Stimulated activated CD4-positive, alpha-beta T cell treated with anti-CD3 and anti-CD28 coated beads, Interleukin-15, amount 100 ng/mL, for 48 hours (primary cell): ENCODE measurements around the gene RELT.

Experiments
- DNase-seq, 2 donors: peaks; one replicate each; pipeline ENCODE4 v3.0.0-alpha.2; 2020; ENCODE audit warnings: low read depth in 2 of 2

The RELT gene

GRCh38 chr11:73402834-73403185 lies 26.6 kb downstream of the RELT start:
- DNase-seq = no peak

DNA sequence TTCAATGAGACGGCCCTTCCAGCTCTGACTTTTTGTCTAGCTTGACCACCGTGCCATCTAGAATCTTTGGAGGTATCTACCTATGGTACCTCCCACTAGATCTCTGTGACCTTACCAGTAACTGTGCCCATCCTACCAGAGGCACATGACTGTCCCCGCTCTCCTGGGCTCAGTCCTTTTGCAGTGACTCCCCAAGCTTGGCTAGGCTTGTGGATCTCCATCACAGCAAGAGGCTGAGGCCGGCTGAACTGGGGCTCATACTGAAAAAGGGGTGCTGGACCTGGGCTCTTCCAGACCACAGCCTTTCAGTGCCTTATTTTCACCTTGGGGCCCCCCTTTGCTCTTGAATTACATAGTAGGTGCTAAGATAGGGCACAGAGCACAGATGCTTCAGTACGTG lies 27.3 kb downstream of the RELT start:
- no peak for DNase-seq

DNA sequence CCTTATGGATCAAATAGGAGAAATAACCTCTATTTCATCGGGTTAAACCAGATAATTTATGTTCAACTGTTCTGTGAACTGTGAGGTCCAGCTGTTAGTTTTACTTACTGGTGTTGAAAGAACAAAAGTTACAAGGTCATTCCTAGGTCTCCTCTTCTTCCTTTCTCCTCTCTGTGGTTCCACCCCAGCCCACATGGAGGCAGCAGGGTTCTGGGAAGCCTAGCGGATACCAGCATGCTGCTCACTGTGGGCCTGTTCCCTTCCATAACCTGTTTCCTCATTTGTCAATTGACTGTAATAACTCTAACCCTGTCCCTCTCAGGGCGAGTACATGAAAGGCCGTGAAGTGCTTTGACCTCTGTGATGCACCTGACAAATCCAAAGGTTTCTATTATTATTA lies 27.8 kb downstream of the RELT start:
- DNase-seq = no peak

GRCh38 chr11:73404506-73405145 lies 28.4 kb downstream of the RELT start:
- no peak for DNase-seq

GRCh38 chr11:73405146-73405510 lies 28.9 kb downstream of the RELT start:
- DNase-seq = no peak

GRCh38 chr11:73406131-73406530 lies 29.9 kb downstream of the RELT start:
- no peak for DNase-seq

- no peak for DNase-seq
Measured at GRCh38 chr11:73406619-73407018, 30.4 kb downstream of the RELT start.

DNA sequence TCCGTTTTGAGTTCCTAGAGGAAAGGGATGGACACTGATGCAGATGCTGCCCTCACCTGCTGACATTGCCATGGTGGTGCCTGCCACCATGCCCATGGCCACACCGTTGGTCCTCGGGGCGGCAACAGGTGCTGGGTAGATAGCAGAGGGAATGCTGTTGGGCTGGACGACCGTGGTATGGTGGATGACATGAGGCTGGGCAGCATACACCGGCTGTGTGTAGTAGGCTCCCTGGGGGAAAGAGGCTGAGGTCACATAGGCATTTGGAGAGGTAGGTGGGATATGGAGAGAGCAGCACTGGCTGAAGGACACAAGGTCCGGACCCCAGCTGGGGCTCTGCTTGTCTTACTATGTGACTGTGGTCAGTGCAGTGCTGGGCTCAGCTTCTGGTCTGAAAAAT lies 33.2 kb downstream of the RELT start:
- no peak for DNase-seq

GRCh38 chr11:73410627-73411026 lies 34.4 kb downstream of the RELT start:
- DNase-seq = no peak

GRCh38 chr11:73411031-73411430 lies 34.8 kb downstream of the RELT start:
- no peak for DNase-seq

- no peak for DNase-seq
Measured at GRCh38 chr11:73412308-73412707, 36.1 kb downstream of the RELT start.

DNA sequence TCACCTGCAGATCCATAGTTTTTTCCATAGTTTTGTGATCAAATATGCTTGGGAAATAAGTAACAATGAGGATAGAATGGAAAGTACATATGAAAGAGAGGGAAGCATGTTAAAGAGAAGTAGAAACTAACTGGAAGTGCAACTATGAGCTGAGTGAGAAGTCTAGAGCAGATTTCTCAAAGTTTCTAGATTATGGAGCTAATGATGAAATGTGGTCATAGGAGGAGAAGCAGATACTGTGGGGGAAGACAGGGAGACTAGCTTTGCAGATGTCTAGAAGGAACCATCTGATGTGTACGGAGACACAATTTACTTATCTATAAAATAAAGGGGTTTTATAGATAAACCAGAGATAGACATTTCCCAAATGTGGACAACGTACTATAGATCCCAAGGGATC lies 37.1 kb downstream of the RELT start:
- no peak for DNase-seq

- no peak for DNase-seq
Measured at GRCh38 chr11:73414977-73415651, 38.9 kb downstream of the RELT start.

- DNase-seq = no peak
Measured at GRCh38 chr11:73415854-73416615, 39.8 kb downstream of the RELT start.

DNA sequence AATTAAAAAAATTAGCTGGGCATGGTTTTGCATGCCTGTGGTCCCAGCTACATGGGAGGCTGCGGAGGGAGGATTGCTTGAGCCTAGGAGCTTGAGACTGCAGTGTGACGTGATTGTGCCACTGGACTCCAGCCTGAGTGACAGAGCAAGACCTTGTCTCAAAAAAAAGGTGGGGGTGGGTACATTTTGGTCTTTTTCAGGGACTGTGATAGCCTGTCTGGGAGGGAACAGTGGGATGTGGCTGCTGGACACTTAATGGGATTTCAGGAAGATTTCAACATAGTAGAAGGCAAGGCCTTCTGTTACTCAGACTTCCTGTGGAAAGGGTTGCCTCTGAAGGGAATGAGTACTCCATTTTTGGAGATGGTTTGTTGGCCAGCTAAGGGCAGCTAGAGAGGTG lies 40.6 kb downstream of the RELT start:
- no peak for DNase-seq

DNA sequence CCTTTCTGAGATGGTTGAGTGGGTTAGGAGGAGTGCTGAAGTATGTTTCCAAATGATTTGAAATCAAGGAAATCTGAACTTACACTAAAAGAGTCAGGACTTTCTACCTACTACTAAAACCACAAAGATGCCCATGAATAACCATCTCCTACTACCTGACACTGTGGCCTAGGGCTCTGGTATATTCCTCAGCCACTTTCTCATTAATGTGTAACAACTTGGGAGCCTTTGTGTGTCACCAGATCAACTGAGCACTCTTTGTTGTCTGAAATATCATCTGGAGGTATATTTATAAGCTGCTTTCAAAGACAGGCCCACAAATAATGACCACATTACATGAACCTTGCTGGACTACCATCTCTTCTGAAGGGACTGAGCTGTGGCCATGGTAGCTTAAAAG lies 43.9 kb downstream of the RELT start:
- no peak for DNase-seq

DNA sequence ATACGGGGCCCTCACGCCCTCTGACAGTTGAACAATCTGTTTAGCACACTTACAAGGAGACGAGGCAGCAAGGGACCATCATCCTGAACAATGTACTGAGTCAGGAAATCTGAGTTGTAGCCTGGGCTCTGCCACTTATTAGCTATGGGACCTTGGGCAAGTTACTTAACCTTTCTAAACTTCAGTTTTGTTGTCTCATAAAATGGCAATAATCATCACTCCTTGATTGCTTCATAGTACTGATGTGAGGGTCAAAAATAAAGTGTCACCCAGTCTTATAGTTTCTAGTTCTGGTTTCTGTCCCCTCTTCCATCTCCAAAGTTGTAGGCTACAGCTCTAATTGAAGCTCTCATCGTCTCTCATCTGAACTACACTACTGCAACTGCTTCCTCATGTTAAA lies 46.7 kb downstream of the RELT start:
- no peak for DNase-seq

- no peak for DNase-seq
Measured at GRCh38 chr11:73423506-73423905, 47.3 kb downstream of the RELT start.

DNA sequence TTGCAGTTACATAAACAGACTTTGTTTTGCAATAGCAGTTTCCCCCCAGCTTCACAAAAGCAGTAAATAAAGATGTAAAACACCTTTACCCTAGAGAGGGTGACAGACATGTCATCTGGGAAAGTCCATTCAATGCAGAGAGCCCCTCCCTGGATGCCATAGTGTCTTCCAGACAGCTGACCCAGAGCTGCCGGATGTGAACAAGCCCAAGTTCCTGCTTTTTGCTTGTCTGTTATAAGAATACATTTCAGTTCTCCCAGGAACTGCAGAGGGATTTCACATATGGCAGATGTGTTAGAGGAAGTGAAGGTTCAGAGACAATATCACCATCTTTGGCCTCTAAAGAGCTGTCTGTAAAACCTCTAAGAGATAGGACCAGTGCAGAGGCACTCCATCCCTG lies 48.9 kb downstream of the RELT start:
- DNase-seq = no peak

GRCh38 chr11:73426219-73426850 lies 50.1 kb downstream of the RELT start:
- DNase-seq = no peak

GRCh38 chr11:73428227-73428626 lies 52.0 kb downstream of the RELT start:
- DNase-seq = no peak

- DNase-seq = no peak
Measured at GRCh38 chr11:73428699-73429098, 52.5 kb downstream of the RELT start.
